GM21360 (cell line): ENCODE measurements around the gene NBDY.
"Not testable (repeated sequence)": the region's sequence is repeated elsewhere in the genome, so short reads cannot be mapped to it uniquely, and the experiment has no call there.

Source experiments
- ATAC-seq: cut with Tn5 transposase; IDR thresholded peaks from one replicate; pipeline ENCODE4 v1.9.1; 2021; ENCODE audit warnings: mild to moderate bottlenecking, moderate library complexity; ENCODE audit not compliant: unreplicated experiment

The NBDY gene

GRCh38 chrX:56729152-56729850 lies at the start of gene NBDY:
TSS of gene NBDY (plus strand) at chrX:56729243. CDS start at chrX:56729354, 111 bp downstream.
- ATAC-seq, result peak; percentile 56

GRCh38 chrX:56704530-56704929 lies 24.5 kb upstream of the NBDY start:
- ATAC-seq, result not testable (repeated sequence)

- ATAC-seq, result no peak
Measured at GRCh38 chrX:56726605-56727004, 2.4 kb upstream of the NBDY start.

GRCh38 chrX:56727531-56727930 lies 1.5 kb upstream of the NBDY start:
- ATAC-seq, result no peak

GRCh38 chrX:56728321-56728720 lies 722 bp upstream of the NBDY start:
- no peak for ATAC-seq

GRCh38 chrX:56728752-56729151 lies 291 bp upstream of the NBDY start:
- peak; percentile 35 for ATAC-seq

GRCh38 chrX:56733459-56734046 lies 4.5 kb downstream of the NBDY start:
- peak; percentile 49 for ATAC-seq

GRCh38 chrX:56736219-56736618 lies 7.2 kb downstream of the NBDY start:
- no peak for ATAC-seq

GRCh38 chrX:56738670-56739069 lies 9.6 kb downstream of the NBDY start:
- no peak for ATAC-seq

- no peak for ATAC-seq
Measured at GRCh38 chrX:56744996-56745395, 16.0 kb downstream of the NBDY start.

GRCh38 chrX:56746996-56747395 lies 18.0 kb downstream of the NBDY start:
- no peak for ATAC-seq

GRCh38 chrX:56751071-56751470 lies 22.0 kb downstream of the NBDY start:
- no peak for ATAC-seq

- ATAC-seq, result no peak
Measured at GRCh38 chrX:56757327-56757726, 28.3 kb downstream of the NBDY start.

- ATAC-seq, result no peak
Measured at GRCh38 chrX:56758456-56758855, 29.4 kb downstream of the NBDY start.

- ATAC-seq, result no peak
Measured at GRCh38 chrX:56759736-56760409, 30.8 kb downstream of the NBDY start.

GRCh38 chrX:56760410-56761124 lies 31.5 kb downstream of the NBDY start:
- not testable (repeated sequence) for ATAC-seq

GRCh38 chrX:56761167-56761566 lies 32.1 kb downstream of the NBDY start:
- no peak for ATAC-seq

GRCh38 chrX:56762220-56762619 lies 33.2 kb downstream of the NBDY start:
- ATAC-seq, result peak; percentile 26

GRCh38 chrX:56762707-56763555 lies 33.9 kb downstream of the NBDY start:
- no peak for ATAC-seq

GRCh38 chrX:56763556-56764152 lies 34.6 kb downstream of the NBDY start:
- ATAC-seq, result no peak
